Measurements from ENCODE around the gene CHMP3. TPM values are rescaled to one million over a fixed set of nuclear protein-coding genes. Genes with fewer than 3 reads are reported as not detected.

Gene CHMP3
- total and polyA plus RNA-seq, 2 of the 13 experiments (the other 11 are each of a cell fraction or from before 2014, with no cell fraction given) = 64.1 to 114 TPM

GRCh38 chr2:86548165-86548912 lies 14.9 kb downstream of the CHMP3 start (continued):
- TF ChIP-seq, protein P1, sequence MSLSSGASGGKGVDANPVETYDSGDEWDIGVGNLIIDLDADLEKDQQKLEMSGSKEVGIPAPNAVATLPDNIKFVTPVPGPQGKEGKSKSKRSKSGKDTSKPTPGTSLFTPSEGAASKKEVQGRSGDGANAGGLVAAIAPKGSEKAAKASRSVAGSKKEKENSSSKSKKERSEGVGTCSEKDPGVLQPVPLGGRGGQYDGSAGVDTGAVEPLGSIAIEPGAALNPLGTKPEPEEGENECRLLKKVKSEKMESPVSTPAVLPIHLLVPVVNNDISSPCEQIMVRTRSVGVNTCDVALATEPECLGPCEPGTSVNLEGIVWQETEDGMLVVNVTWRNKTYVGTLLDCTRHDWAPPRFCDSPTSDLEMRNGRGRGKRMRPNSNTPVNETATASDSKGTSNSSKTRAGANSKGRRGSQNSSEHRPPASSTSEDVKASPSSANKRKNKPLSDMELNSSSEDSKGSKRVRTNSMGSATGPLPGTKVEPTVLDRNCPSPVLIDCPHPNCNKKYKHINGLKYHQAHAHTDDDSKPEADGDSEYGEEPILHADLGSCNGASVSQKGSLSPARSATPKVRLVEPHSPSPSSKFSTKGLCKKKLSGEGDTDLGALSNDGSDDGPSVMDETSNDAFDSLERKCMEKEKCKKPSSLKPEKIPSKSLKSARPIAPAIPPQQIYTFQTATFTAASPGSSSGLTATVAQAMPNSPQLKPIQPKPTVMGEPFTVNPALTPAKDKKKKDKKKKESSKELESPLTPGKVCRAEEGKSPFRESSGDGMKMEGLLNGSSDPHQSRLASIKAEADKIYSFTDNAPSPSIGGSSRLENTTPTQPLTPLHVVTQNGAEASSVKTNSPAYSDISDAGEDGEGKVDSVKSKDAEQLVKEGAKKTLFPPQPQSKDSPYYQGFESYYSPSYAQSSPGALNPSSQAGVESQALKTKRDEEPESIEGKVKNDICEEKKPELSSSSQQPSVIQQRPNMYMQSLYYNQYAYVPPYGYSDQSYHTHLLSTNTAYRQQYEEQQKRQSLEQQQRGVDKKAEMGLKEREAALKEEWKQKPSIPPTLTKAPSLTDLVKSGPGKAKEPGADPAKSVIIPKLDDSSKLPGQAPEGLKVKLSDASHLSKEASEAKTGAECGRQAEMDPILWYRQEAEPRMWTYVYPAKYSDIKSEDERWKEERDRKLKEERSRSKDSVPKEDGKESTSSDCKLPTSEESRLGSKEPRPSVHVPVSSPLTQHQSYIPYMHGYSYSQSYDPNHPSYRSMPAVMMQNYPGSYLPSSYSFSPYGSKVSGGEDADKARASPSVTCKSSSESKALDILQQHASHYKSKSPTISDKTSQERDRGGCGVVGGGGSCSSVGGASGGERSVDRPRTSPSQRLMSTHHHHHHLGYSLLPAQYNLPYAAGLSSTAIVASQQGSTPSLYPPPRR (CRISPR knock-in tag; IDR thresholded peaks at IDR 0.05; ENCODE audit: borderline replicate concordance) = peak; percentile 54; the same call in 1 of the 2 replicates
- TF ChIP-seq ONECUT2 (CRISPR knock-in tag; IDR thresholded peaks at IDR 0.05) (0 out of 2 replicates have a peak, but pooled peaks have one; percentile 22), KAT7 (CRISPR knock-in tag; IDR thresholded peaks at IDR 0.05; ENCODE audit: borderline replicate concordance) (peak; percentile 64; the same call in 1 of the 2 replicates), ZFP90 (CRISPR knock-in tag; IDR thresholded peaks at IDR 0.05; ENCODE audit: borderline replicate concordance) (peak; percentile 51; the same call in 1 of the 2 replicates), ISL2 (CRISPR knock-in tag; IDR thresholded peaks at IDR 0.05) (0 out of 2 replicates have a peak, but pooled peaks have one; percentile 62), PITX1 (CRISPR knock-in tag; IDR thresholded peaks at IDR 0.05) (peak; percentile 91), RERE (CRISPR knock-in tag; IDR thresholded peaks at IDR 0.05; ENCODE audit: low read depth) (peak; percentile 72; the same call in 1 of the 2 replicates), FOXP4 (CRISPR knock-in tag; IDR thresholded peaks at IDR 0.05) (peak; percentile 75), FOSL2 (CRISPR knock-in tag; IDR thresholded peaks at IDR 0.05) (peak; percentile 42)
- TF ChIP-seq, protein P2, sequence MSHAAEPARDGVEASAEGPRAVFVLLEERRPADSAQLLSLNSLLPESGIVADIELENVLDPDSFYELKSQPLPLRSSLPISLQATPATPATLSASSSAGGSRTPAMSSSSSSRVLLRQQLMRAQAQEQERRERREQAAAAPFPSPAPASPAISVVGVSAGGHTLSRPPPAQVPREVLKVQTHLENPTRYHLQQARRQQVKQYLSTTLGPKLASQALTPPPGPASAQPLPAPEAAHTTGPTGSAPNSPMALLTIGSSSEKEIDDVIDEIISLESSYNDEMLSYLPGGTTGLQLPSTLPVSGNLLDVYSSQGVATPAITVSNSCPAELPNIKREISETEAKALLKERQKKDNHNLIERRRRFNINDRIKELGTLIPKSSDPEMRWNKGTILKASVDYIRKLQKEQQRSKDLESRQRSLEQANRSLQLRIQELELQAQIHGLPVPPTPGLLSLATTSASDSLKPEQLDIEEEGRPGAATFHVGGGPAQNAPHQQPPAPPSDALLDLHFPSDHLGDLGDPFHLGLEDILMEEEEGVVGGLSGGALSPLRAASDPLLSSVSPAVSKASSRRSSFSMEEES (CRISPR knock-in tag; IDR thresholded peaks at IDR 0.05) = peak; percentile 67; the same call in 1 of the 2 replicates
- TF ChIP-seq, protein P3, sequence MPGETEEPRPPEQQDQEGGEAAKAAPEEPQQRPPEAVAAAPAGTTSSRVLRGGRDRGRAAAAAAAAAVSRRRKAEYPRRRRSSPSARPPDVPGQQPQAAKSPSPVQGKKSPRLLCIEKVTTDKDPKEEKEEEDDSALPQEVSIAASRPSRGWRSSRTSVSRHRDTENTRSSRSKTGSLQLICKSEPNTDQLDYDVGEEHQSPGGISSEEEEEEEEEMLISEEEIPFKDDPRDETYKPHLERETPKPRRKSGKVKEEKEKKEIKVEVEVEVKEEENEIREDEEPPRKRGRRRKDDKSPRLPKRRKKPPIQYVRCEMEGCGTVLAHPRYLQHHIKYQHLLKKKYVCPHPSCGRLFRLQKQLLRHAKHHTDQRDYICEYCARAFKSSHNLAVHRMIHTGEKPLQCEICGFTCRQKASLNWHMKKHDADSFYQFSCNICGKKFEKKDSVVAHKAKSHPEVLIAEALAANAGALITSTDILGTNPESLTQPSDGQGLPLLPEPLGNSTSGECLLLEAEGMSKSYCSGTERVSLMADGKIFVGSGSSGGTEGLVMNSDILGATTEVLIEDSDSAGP (CRISPR knock-in tag; IDR thresholded peaks at IDR 0.05; ENCODE audit: borderline replicate concordance) = peak; percentile 21; the same call in 1 of the 2 replicates

Measured in HepG2 (cell line).